Right atrium auricular region (tissue), 2 donors: ENCODE measurements around the gene OTOG. TPM values are rescaled to one million over a fixed set of nuclear protein-coding genes. Genes with fewer than 3 reads are reported as not detected.
A peak's percentile ranks its signal among the peaks of the same experiment; 100 is the strongest.
"Not testable (repeated sequence)": the region's sequence is repeated elsewhere in the genome, so short reads cannot be mapped to it uniquely, and the experiment has no call there.

ENCODE experiments used
- DNase-seq: peaks from one replicate; pipeline ENCODE4 v3.0.0-alpha.2; 2019; ENCODE audit warnings: low spot score
- H3K27ac ChIP-seq, 2 donors: fragments of 200-600 bp; sonication (generic); 1 replicate in 1 of 2; 2 replicates in 1 of 2; pipeline ENCODE4 v1.5.1; 2016 to 2019
- H3K27me3 ChIP-seq, 2 donors: fragments of 200-600 bp; sonication (generic); one replicate each; pipeline versions ENCODE4 v1.5.1 to v1.6.0; 2017 to 2019
- H3K36me3 ChIP-seq: fragments of 200-600 bp; sonication (generic); one replicate; pipeline ENCODE4 v1.5.1; 2016
- H3K4me1 ChIP-seq, 2 donors: fragments of 200-600 bp; sonication (generic); one replicate each; pipeline versions ENCODE4 v1.5.1 to v1.6.0; 2017 to 2019
- H3K4me3 ChIP-seq, 2 donors: fragments of 200-600 bp; sonication (generic); 1 replicate in 1 of 2; 2 replicates in 1 of 2; pipeline ENCODE4 v1.5.1; 2017 to 2019; ENCODE audit warnings: mild to moderate bottlenecking in 1 of 2, moderate library complexity in 1 of 2
- H3K9me3 ChIP-seq, 2 donors: fragments of 200-600 bp; sonication (generic); one replicate each; pipeline ENCODE4 v1.5.1; 2019
- CTCF ChIP-seq, 2 donors: fragments of 200-600 bp; sonication (generic); IDR thresholded peaks; one replicate each; pipeline ENCODE4 v1.5.1; 2019; ENCODE audit warnings: antibody characterized with exemption in 2 of 2
- total RNA-seq, 2 donors: library from RNA; depleted of rRNA; stranded (reverse); fragments of >200 nt; gene quantifications; one replicate each; pipeline ENCODE4 v1.1.0, GENCODE V29; 2016

The OTOG gene
- total RNA-seq, 2 donors from 2014 or later: not detected

- Histone ChIP-seq H3K4me3 (no peak overlapping the region), H3K27ac (no peak overlapping the region), H3K4me1 (no peaks in the 10 kb centered on the region), H3K27me3 (no peaks in the 10 kb centered on the region), H3K36me3 (no peaks in the 10 kb centered on the region), H3K9me3 (no peaks in the 10 kb centered on the region)
- peak; percentile 36 for DNase-seq
- no peak for TF ChIP-seq CTCF (IDR thresholded peaks at IDR 0.05)
Measured at GRCh38 chr11:17611503-17612220, 64.6 kb downstream of the OTOG start.

- Histone ChIP-seq H3K36me3 (no peaks in the 10 kb centered on the region), H3K27ac (no peak overlapping the region), H3K27me3 (no peaks in the 10 kb centered on the region), H3K4me1 (no peaks in the 10 kb centered on the region), H3K9me3 (no peaks in the 10 kb centered on the region), H3K4me3 (no peak overlapping the region)
- DNase-seq: peak; percentile 36
- no peak for TF ChIP-seq CTCF (IDR thresholded peaks at IDR 0.05)
Measured at GRCh38 chr11:17612221-17613188, 65.4 kb downstream of the OTOG start.

GRCh38 chr11:17613428-17613962 is 66.4 kb downstream of the OTOG start:
- Histone ChIP-seq H3K4me3 (no peak overlapping the region), H3K9me3 (peaks cover 0 to 1% of the 10 kb centered on the region in 2 donors), H3K27ac (no peak overlapping the region), H3K27me3 (no peaks in the 10 kb centered on the region), H3K36me3 (no peaks in the 10 kb centered on the region), H3K4me1 (no peaks in the 10 kb centered on the region)
- no peak for TF ChIP-seq CTCF (IDR thresholded peaks at IDR 0.05)
- DNase-seq: peak; percentile 26

GRCh38 chr11:17613983-17614382 is 66.9 kb downstream of the OTOG start:
- TF ChIP-seq CTCF (IDR thresholded peaks at IDR 0.05): no peak
- H3K9me3 ChIP-seq: peaks cover 0 to 6% of the 10 kb centered on the region in 2 donors
- H3K4me1 ChIP-seq: no peaks in the 10 kb centered on the region
- H3K27ac ChIP-seq: no peak overlapping the region
- no peaks in the 10 kb centered on the region for H3K27me3 ChIP-seq
- no peaks in the 10 kb centered on the region for H3K36me3 ChIP-seq
- DNase-seq: no peak
- H3K4me3 ChIP-seq: no peak overlapping the region

- H3K4me3 ChIP-seq, H3K4me1 ChIP-seq, H3K27ac ChIP-seq, H3K27me3 ChIP-seq, H3K36me3 ChIP-seq, DNase-seq: not testable (repeated sequence)
- peaks cover 0 to 29% of the 10 kb centered on the region in 2 donors for H3K9me3 ChIP-seq
Measured at GRCh38 chr11:17622711-17623110, 75.7 kb downstream of the OTOG start.

- no peaks in the 10 kb centered on the region for H3K4me1 ChIP-seq
- no peak for TF ChIP-seq CTCF (IDR thresholded peaks at IDR 0.05)
- H3K27ac ChIP-seq: no peak overlapping the region
- peaks cover 0 to 8% of the 10 kb centered on the region in 2 donors for H3K9me3 ChIP-seq
- no peaks in the 10 kb centered on the region for H3K27me3 ChIP-seq
- no peaks in the 10 kb centered on the region for H3K36me3 ChIP-seq
- H3K4me3 ChIP-seq: no peak overlapping the region
- DNase-seq: peak; percentile 32
Measured at GRCh38 chr11:17629113-17629512, 82.1 kb downstream of the OTOG start.
